HG03064 (cell line): Measurements from ENCODE around the gene MACROD2.

ENCODE experiments used
- ATAC-seq: cut with Tn5 transposase; IDR thresholded peaks from one replicate; pipeline ENCODE4 v1.9.1; 2021; ENCODE audit warnings: low read depth; ENCODE audit not compliant: unreplicated experiment

Gene MACROD2

GRCh38 chr20:14313341-14314020 is 318.2 kb downstream of the MACROD2 start:
- ATAC-seq: no peak

DNA sequence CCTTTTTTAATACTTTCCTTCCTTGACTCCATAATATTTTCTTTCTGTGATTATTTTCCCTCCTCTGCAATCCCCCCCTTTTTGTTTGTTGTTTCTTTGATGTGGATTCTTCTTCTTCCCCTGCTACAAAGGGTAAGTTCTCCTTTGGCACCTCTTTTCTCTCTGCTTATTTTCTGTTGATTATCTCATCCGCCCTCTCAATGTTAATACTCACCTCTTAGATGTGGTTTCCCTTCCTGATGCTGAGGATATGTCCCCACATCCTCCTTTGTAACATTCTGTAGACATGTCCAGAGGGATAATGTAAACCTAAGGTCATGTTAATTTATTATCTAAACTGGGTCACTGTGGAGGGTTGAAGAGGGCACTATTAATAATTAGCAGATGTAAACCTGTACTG is 324.4 kb downstream of the MACROD2 start:
- ATAC-seq: no peak

- ATAC-seq: no peak
Measured at GRCh38 chr20:14331646-14332045, 336.3 kb downstream of the MACROD2 start.

DNA sequence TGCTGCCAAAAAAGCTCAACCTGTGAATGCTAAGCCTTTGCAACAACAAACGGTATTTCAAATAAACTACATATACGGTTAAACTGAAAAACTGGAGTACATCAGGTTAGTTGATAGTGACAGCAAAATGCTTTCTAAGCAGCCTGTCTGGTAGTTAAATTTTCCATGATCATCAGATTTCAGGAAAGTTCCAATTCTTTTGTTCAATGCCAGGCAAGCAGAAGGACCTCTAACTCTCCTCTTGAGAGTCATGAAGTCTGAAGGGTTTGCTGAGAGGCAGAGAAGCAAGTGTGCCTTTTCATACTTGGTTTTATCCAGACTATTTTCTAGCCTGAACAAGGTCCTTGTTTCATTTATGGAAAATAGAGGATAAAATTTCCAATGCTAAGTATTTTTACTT is 337.6 kb downstream of the MACROD2 start:
- no peak for ATAC-seq

DNA sequence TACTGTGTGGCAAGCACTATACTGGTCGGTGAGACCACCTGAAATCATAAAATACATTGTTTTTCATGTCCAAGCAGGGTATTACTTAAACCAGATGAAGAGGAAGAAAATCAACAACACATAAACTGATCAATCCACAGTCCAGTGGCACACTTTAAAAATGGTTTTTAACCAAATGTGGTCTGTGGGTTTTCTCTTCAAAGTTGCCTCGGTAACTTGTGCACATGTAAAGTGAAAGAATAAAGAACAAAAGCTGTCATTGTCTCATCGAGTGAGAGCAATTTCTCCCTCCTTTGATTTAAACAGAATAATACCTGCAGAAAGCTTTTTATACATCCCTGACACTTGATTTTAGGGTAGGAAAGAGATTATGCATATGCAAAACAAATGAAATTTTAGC is 338.4 kb downstream of the MACROD2 start:
- ATAC-seq: no peak

DNA sequence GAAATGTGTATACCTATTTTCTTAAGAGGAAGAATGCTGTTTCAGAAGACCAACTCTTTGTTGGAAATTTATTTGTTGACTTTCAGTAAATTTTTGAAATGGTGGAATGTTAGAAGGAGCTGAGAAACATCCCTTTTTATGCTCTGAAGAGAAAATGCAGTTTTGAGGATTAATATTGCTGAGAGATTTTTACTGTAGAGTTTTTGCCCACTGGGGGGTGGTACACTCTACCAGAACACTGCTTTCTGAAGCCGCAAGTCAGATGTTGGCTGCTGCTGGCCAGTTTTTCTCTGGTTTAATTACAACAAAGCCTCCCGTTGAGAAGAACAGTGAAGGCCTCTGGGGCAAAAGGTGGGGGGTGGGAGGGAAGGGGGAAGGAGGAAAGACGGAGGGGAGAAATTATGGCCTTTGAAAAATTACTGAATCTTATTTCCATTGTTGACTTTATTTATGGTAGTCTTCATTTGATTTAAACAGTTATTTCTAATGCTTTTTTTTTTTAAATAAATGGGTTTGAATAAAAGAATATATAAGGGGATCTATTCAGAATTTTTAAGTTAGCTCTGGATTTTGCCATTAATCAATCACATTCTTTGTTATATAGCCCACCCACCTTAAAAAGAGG is 339.1 kb downstream of the MACROD2 start:
- ATAC-seq: no peak

DNA sequence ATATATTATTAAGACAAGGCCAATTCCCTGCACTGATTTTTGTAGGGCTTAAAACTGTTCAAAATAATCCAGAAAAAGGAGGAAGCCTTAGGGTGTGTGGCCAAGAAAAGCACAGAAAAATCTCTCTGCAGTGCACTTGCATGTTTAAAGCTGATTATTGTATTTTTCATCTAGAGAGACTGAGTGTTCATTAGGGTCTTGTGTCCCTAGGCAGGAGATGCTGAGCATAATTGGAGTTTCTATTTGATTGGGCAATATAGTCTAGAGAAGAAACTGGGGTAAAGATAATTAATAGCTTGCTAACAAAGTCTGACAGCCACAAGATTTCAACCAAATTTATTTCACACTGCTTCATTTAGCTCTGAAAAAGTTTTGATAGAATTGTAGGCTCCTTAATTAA is 339.7 kb downstream of the MACROD2 start:
- no peak for ATAC-seq

GRCh38 chr20:14336686-14337085 is 341.4 kb downstream of the MACROD2 start:
- ATAC-seq: no peak

- peak; percentile 88 for ATAC-seq
Measured at GRCh38 chr20:14337400-14338171, 342.3 kb downstream of the MACROD2 start, which contains the start of gene FLRT3. FLRT3 (minus strand) TSS chr20:14337612; CDS start chr20:14327506, 10,106 bp downstream.

- no peak for ATAC-seq
Measured at GRCh38 chr20:14341801-14342200, 346.5 kb downstream of the MACROD2 start.

DNA sequence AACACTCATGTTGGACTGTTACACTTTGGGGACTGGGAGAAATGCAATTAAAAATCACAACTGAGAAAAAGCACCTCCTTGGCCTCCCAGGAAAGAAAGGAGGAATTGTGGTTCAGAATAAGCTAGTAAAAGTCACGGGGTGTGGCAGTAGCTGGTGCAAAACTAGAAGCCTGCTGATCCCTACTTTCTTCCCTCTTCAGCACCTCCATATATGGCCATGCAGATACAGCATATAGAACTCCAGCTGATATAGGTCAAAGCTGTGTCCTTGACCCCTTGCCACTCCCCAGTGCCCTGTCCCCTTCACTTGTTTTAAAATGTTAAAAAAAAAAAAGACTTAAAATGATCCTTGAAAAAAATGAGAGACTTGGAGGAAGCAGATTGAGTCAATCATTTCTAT is 347.6 kb downstream of the MACROD2 start:
- no peak for ATAC-seq

DNA sequence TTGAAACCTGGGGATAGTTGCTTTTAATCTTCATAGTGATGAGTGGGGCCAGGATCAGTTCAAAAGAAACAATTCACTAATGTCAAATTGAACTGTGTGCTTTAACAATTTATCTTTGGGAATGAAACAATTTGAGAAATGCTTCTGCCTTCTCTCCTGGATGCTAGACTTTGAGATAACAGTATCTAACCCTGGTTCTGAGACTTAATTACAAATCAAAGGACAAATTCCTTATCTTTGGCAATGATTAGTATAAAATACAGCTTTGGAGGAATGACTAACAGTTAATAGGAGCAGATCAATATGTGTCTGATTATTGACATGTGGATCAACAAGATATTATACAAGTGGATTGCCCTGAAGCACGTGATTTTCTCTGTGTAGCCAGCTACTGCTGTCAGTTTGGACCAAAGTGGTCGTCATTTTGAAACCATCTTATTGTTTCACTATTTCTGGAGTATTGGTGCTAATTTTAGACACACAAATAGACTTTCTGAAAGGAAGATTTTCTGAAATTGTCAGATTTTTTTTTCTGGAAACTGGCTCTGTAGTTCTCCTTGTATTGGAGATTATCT is 348.3 kb downstream of the MACROD2 start:
- ATAC-seq: no peak

GRCh38 chr20:14344746-14345145 is 349.4 kb downstream of the MACROD2 start:
- no peak for ATAC-seq

DNA sequence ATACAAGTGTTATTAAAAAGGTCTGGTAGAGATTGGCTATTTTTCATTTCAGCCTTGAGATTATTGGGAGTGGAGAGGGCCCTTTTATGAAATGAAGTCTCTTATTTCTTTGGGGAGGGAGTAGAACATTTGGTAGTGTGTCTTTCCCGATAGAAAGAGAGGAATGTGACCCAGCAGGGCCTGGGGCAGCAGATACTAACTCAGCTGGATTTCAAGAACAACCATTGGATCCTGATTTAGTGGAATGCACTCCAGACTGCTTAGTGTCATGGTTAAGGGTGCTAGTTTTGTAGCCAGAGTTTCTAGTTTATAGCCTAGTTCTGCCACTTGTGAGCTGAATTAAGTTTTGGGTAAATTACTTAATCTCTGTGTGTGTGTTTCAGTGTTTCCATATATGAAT is 360.5 kb downstream of the MACROD2 start:
- ATAC-seq: no peak

DNA sequence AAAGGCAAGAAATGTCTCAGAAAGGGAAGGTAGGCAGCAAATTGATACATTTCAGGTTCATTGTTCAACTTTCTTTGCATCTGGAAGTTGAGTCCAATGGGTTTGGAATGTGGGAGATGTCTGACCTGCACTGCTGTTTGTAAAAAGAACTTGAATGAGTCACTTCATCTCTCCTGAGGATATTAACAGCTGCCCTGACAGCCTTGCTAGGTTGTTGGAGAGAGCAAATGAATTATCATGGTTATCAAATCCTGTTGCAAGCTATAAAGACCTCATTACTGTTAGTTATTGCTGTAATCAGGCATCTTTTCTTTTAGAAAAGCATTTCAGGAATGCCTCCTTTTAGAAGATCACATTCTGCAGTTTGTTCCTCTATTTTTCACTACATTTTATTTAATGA is 365.1 kb downstream of the MACROD2 start:
- no peak for ATAC-seq

- no peak for ATAC-seq
Measured at GRCh38 chr20:14361509-14362345, 366.4 kb downstream of the MACROD2 start.

- no peak for ATAC-seq
Measured at GRCh38 chr20:14374196-14374595, 378.9 kb downstream of the MACROD2 start.

GRCh38 chr20:14375416-14375985 is 380.2 kb downstream of the MACROD2 start:
- ATAC-seq: no peak

DNA sequence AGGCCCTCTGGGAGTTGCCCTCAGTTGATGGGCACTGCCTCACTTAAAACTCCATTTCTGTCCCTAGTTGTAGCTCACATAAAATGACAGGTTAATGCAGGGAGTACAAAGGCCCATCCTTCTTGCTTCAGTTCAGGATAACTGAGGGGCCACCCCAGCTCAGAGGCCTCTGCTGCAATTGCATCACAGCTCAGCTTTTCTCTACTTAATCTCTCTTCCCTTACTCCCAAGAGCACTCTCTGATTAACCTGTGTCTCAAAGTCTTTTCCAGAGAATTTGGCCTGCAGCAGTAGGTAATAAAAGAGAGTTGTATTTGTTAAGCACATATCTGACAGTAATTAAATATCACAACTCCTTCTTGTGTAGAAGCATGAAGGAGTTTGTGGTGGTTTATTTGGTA is 383.0 kb downstream of the MACROD2 start:
- ATAC-seq: no peak

GRCh38 chr20:14383335-14383734 is 388.0 kb downstream of the MACROD2 start:
- no peak for ATAC-seq
